ENCODE data around the gene ADAM22. TPM values are rescaled to one million over a fixed set of nuclear protein-coding genes. Genes with fewer than 3 reads are reported as not detected.

The ADAM22 gene
- total and polyA plus RNA-seq, 2 experiments from 2014 or later: 1.6 to 9.8 TPM

DNA sequence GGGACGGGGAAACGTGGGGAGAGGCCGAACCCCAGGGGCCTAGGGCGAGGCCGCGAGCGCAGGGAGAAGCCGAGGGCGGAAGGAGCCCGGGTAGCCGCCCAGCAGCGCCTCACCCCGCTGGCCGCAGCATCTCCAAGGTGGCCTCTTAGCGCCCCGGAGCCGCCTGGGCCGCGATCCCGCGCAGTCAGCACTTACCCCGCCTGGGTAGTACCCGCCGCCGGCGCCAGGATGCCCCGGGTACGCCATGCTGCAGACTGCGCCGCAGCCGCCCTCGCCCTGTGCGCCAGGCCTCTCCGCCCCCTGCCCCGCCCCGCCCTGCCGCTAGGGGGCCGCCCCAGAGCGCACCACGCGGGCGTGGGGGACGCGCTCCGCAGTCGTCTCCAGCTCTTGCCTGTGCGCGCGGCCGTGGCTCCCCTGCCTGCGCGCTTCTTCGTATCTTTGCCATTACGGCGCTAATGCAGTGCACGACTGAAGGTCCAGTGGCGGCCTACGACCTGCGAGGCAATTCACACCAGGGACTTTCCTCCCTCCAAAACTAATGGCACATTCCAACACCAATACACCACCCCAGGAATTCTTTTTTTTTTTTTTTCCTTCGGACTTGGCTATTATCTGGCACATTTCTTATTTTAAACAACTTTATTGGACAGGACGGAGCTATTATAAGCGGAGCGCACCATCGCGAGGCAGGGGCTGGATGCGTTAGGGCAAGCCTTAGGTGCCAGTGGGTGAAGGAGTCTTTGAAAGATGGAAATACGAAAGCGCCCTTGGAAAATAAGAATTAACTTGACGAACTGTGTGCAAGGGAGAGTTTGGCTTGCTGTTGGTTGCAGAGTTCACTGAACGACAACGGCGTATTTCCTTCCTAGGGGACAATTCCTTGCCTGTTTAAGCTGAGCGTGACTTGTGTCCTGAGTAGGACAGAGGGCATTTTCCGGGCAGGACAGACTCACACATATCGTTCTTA lies 286.0 kb downstream of the ADAM22 start, which contains the start of gene SRI:
Gene SRI, minus strand, starts transcription at position 258 of the 967 bp plus-strand sequence. Its CDS starts 12 bp downstream, at position 246.
- H3K79me2 ChIP-seq: peaks cover 43% of the 10 kb centered on the region
- peak within 1 kb of the TSS; percentile 58 for H3K4me3 ChIP-seq
- peak; percentile 93 for DNase-seq (ENCODE audit: low spot score)
- WGBS (ENCODE audit: low lambda C conversion rate, missing lambda C conversion rate): 2% methylated on average over 49 of the region's 75 CpGs
- no peaks in the 10 kb centered on the region for H3K9me3 ChIP-seq (ENCODE audit: low read depth)
- H3K9me2 ChIP-seq (replicated peaks; ENCODE audit: insufficient read depth): no peaks in the 10 kb centered on the region
- H3K27me3 ChIP-seq: no peaks in the 10 kb centered on the region
- peak within 1 kb of the TSS; percentile 94 for H3K27ac ChIP-seq
- peak within 1 kb of the TSS; percentile 79 for H3K4me2 ChIP-seq
- H2AFZ ChIP-seq: peak within 1 kb of the TSS; percentile 61
- H3K4me1 ChIP-seq (ENCODE audit: insufficient read depth): no peaks in the 10 kb centered on the region
- no peaks in the 10 kb centered on the region for H3K36me3 ChIP-seq (replicated peaks; ENCODE audit: insufficient read depth, low read depth)
- H4K20me1 ChIP-seq (ENCODE audit: insufficient read depth, poor library complexity, severe bottlenecking): peaks cover 5% of the 10 kb centered on the region
- TF ChIP-seq CTCF (IDR thresholded peaks at IDR 0.05; ENCODE audit: poor library complexity): peak; percentile 49
- TF ChIP-seq EZH2phosphoT487 (IDR thresholded peaks at IDR 0.05; ENCODE audit: low read depth, severe bottlenecking, unreplicated experiment): no peak

GRCh38 chr7:88223265-88223664 lies 289.2 kb downstream of the ADAM22 start:
- TF ChIP-seq EZH2phosphoT487 (IDR thresholded peaks at IDR 0.05; ENCODE audit: low read depth, severe bottlenecking, unreplicated experiment) (no peak), EZH2 (IDR thresholded peaks at IDR 0.05; ENCODE audit: borderline replicate concordance) (no peak), CTCF (IDR thresholded peaks at IDR 0.05; ENCODE audit: poor library complexity) (no peak)
- Histone ChIP-seq H3K27me3 (no peaks in the 10 kb centered on the region), H3K36me3 (replicated peaks; ENCODE audit: insufficient read depth, low read depth) (no peaks in the 10 kb centered on the region), H3K4me1 (ENCODE audit: insufficient read depth) (peaks cover 10% of the 10 kb centered on the region), H2AFZ (no peak overlapping the region), H3K4me2 (no peak overlapping the region), H3K9me2 (replicated peaks; ENCODE audit: insufficient read depth) (no peaks in the 10 kb centered on the region), H3K9me3 (ENCODE audit: low read depth) (no peaks in the 10 kb centered on the region), H3K79me2 (peaks cover 14% of the 10 kb centered on the region), H3K27ac (no peak overlapping the region), H4K20me1 (ENCODE audit: insufficient read depth, poor library complexity, severe bottlenecking) (no peaks in the 10 kb centered on the region), H3K4me3 (no peak overlapping the region)
- DNase-seq (ENCODE audit: low spot score): no peak
- WGBS (ENCODE audit: low lambda C conversion rate, missing lambda C conversion rate): 99% methylated on average over 2 of the region's 2 CpGs

- no peaks in the 10 kb centered on the region for H4K20me1 ChIP-seq (ENCODE audit: insufficient read depth, poor library complexity, severe bottlenecking)
- no peaks in the 10 kb centered on the region for H3K9me2 ChIP-seq (replicated peaks; ENCODE audit: insufficient read depth)
- H2AFZ ChIP-seq: no peak overlapping the region
- WGBS (ENCODE audit: low lambda C conversion rate, missing lambda C conversion rate): 65% methylated on average over 2 of the region's 2 CpGs
- H3K27ac ChIP-seq: no peak overlapping the region
- H3K4me1 ChIP-seq (ENCODE audit: insufficient read depth): peaks cover 10% of the 10 kb centered on the region
- TF ChIP-seq EZH2phosphoT487 (IDR thresholded peaks at IDR 0.05; ENCODE audit: low read depth, severe bottlenecking, unreplicated experiment) (no peak), CTCF (IDR thresholded peaks at IDR 0.05; ENCODE audit: poor library complexity) (no peak), EZH2 (IDR thresholded peaks at IDR 0.05; ENCODE audit: borderline replicate concordance) (no peak)
- H3K4me2 ChIP-seq: peak overlapping the region; percentile 13
- H3K36me3 ChIP-seq (replicated peaks; ENCODE audit: insufficient read depth, low read depth): no peaks in the 10 kb centered on the region
- H3K27me3 ChIP-seq: no peaks in the 10 kb centered on the region
- H3K9me3 ChIP-seq (ENCODE audit: low read depth): no peaks in the 10 kb centered on the region
- H3K79me2 ChIP-seq: no peaks in the 10 kb centered on the region
- no peak for DNase-seq (ENCODE audit: low spot score)
- no peak overlapping the region for H3K4me3 ChIP-seq
Measured at GRCh38 chr7:88224601-88225275, 290.7 kb downstream of the ADAM22 start.

Measured in hepatocyte (in vitro differentiated cells).